NOMO-1 (cell line): ENCODE measurements around the gene KLF9.

Experiments used
- DNase-seq, 2 experiments: peaks; one replicate each; lab custom pipeline; 2025; ENCODE audit not compliant: unreplicated experiment in 2 of 2; lab: John Stamatoyannopoulos, UW

Gene KLF9

GRCh38 chr9:70422371-70423043 is 8.1 kb upstream of the KLF9 start:
- no peak for DNase-seq

- DNase-seq: no peak
These were observed 7.1 kb upstream of the KLF9 start for GRCh38 chr9:70421272-70422180.

- DNase-seq: peak in 1 of 2 experiments; percentile 1
These were observed 6.2 kb upstream of the KLF9 start for GRCh38 chr9:70420441-70421271.

GRCh38 chr9:70419556-70420440 is 5.3 kb upstream of the KLF9 start:
- peak; percentile 75 to 81 for DNase-seq

GRCh38 chr9:70418822-70419555 is 4.5 kb upstream of the KLF9 start:
- peak; percentile 85 to 90 for DNase-seq

- no peak for DNase-seq
These were observed 1.0 kb upstream of the KLF9 start for GRCh38 chr9:70415476-70415875.

GRCh38 chr9:70415041-70415440 is 584 bp upstream of the KLF9 start:
- DNase-seq: no peak

- peak in 1 of 2 experiments; percentile 28 for DNase-seq
These were observed 1.0 kb downstream of the KLF9 start for GRCh38 chr9:70413464-70413798.

- DNase-seq: no peak
These were observed 1.5 kb downstream of the KLF9 start for GRCh38 chr9:70412832-70413463.

- no peak for DNase-seq
These were observed 2.3 kb downstream of the KLF9 start for GRCh38 chr9:70411930-70412831.

GRCh38 chr9:70411121-70411929 is 3.1 kb downstream of the KLF9 start:
- no peak for DNase-seq

- DNase-seq: no peak
These were observed 4.1 kb downstream of the KLF9 start for GRCh38 chr9:70410368-70410767.

- no peak for DNase-seq
These were observed 4.7 kb downstream of the KLF9 start for GRCh38 chr9:70409800-70410199.

GRCh38 chr9:70409280-70409679 is 5.2 kb downstream of the KLF9 start:
- no peak for DNase-seq

- DNase-seq: no peak
These were observed 5.9 kb downstream of the KLF9 start for GRCh38 chr9:70408393-70409040.

- no peak for DNase-seq
These were observed 7.4 kb downstream of the KLF9 start for GRCh38 chr9:70407081-70407503.

GRCh38 chr9:70406434-70406862 is 8.0 kb downstream of the KLF9 start:
- DNase-seq: peak; percentile 61 to 77
